Left ventricle myocardium superior (tissue), 1 donor: ENCODE measurements around the gene CNNM4. TPM values are rescaled to one million over a fixed set of nuclear protein-coding genes. Genes with fewer than 3 reads are reported as not detected.

Experiments used
- ATAC-seq: fragments of 200-7000 bp; cut with Tn5 transposase; one replicate; pipeline ENCODE4 v1.9.1; 2020; ENCODE audit warnings: mild to moderate bottlenecking, moderate library complexity
- DNase-seq: peaks from one replicate; pipeline ENCODE4 v3.0.0-alpha.2; 2020
- intact Hi-C: fragments of 100-400 bp; cut with micrococcal nuclease; formaldehyde crosslinking; loops from one replicate; pipeline ENCODE4 v1.11.0; 2022
- long read RNA-seq: library from polyadenylated mRNA; unstranded; transcript quantifications from one replicate; pipeline ENCODE4 v2.0.0, GENCODE V29; 2021
- total RNA-seq: library from RNA; stranded (reverse); fragmentation: NEBNext Ultra II Directional; extraction: Animal tissue kit (Norgen Biotek cat#: 25700); gene quantifications from one replicate; pipeline ENCODE4 v1.2.1, GENCODE V29; 2021
- donor health status: DM: no; HTN: yes; CAD: no; lungs with severe emphysema.

CNNM4 gene
- total RNA-seq, result 30.8 TPM
- long read RNA-seq, partial matches to known transcripts, result 1 of 32 reads
- long read RNA-seq, other reads (novel, unspliced or antisense), result 31 of 32 reads

- peak; percentile 98 for DNase-seq
- intact Hi-C loops, result no loop called here
Measured at GRCh38 chr2:96760036-96760985, at the start of gene CNNM4. CNNM4 (plus strand) TSS chr2:96760902; CDS start chr2:96761000, 98 bp downstream.

GRCh38 chr2:96710985-96711384, 49.7 kb upstream of the CNNM4 start:
- intact Hi-C loops, result no loop called here
- ATAC-seq (no peak), DNase-seq (no peak)

More at GRCh38 chr2:96760036-96760985, at the start of gene CNNM4:
- ATAC-seq, result peak; percentile 95

- ATAC-seq, result no peak
- intact Hi-C loops, result no loop called here
Measured at GRCh38 chr2:96715658-96716057, 45.0 kb upstream of the CNNM4 start.

GRCh38 chr2:96716388-96716787, 44.3 kb upstream of the CNNM4 start:
- intact Hi-C loops, result no loop called here
- ATAC-seq (no peak), DNase-seq (no peak)

More at GRCh38 chr2:96715658-96716057, 45.0 kb upstream of the CNNM4 start:
- no peak for DNase-seq

GRCh38 chr2:96726131-96726530, 34.6 kb upstream of the CNNM4 start:
- intact Hi-C loops, result no loop called here
- DNase-seq (no peak), ATAC-seq (no peak)

GRCh38 chr2:96727431-96727830, 33.3 kb upstream of the CNNM4 start:
- no peak for ATAC-seq
- intact Hi-C loops, result no loop called here
- DNase-seq, result no peak

GRCh38 chr2:96729748-96730147, 31.0 kb upstream of the CNNM4 start:
- DNase-seq, result no peak
- peak; percentile 58 for ATAC-seq
- intact Hi-C loops, result no loop called here

GRCh38 chr2:96730212-96730611, 30.5 kb upstream of the CNNM4 start:
- ATAC-seq (no peak), DNase-seq (no peak)
- intact Hi-C loops, result no loop called here

- DNase-seq, result no peak
- peak; percentile 69 for ATAC-seq
- intact Hi-C loops, result no loop called here
Measured at GRCh38 chr2:96733931-96734330, 26.8 kb upstream of the CNNM4 start.

GRCh38 chr2:96734880-96735583, 25.7 kb upstream of the CNNM4 start:
- no peak for ATAC-seq
- no peak for DNase-seq
- intact Hi-C loops, result no loop called here

- intact Hi-C loops, result no loop called here
- no peak for DNase-seq
- no peak for ATAC-seq
Measured at GRCh38 chr2:96737251-96737650, 23.5 kb upstream of the CNNM4 start.

GRCh38 chr2:96737831-96738230, 22.9 kb upstream of the CNNM4 start:
- intact Hi-C loops, result no loop called here
- ATAC-seq (no peak), DNase-seq (no peak)

- ATAC-seq, result no peak
- DNase-seq, result no peak
- intact Hi-C loops, result no loop called here
Measured at GRCh38 chr2:96739076-96739632, 21.5 kb upstream of the CNNM4 start.

- ATAC-seq, result peak; percentile 99
- DNase-seq, result peak; percentile 97
- intact Hi-C loops, result no loop called here
Measured at GRCh38 chr2:96739633-96740428, 20.9 kb upstream of the CNNM4 start, which contains the start of gene LMAN2L. LMAN2L (minus strand) TSS chr2:96740064; CDS start chr2:96740040, 24 bp downstream.

GRCh38 chr2:96747061-96747617, 13.6 kb upstream of the CNNM4 start:
- ATAC-seq, result peak; percentile 32
- no peak for DNase-seq
- intact Hi-C loops, result no loop called here

GRCh38 chr2:96751800-96752199, 8.9 kb upstream of the CNNM4 start:
- intact Hi-C loops, result no loop called here
- ATAC-seq, result no peak

GRCh38 chr2:96753661-96754282, 6.9 kb upstream of the CNNM4 start:
- ATAC-seq, result no peak
- intact Hi-C loops, result no loop called here
- no peak for DNase-seq

More at GRCh38 chr2:96751800-96752199, 8.9 kb upstream of the CNNM4 start:
- no peak for DNase-seq

GRCh38 chr2:96754317-96754716, 6.4 kb upstream of the CNNM4 start:
- ATAC-seq (no peak), DNase-seq (no peak)
- intact Hi-C loops, result no loop called here
